Inflammatory macrophage treated with lipopolysaccharide for 1 hour (primary cell): Measurements from ENCODE around the gene PLPP3.
A peak's percentile ranks its signal among the peaks of the same experiment; 100 is the strongest.

Experiments
- DNase-seq, 2 donors: peaks; one replicate each; pipeline ENCODE4 v3.0.0-alpha.2; 2020 to 2022

Gene PLPP3

GRCh38 chr1:56575865-56576264 is 3.5 kb downstream of the PLPP3 start:
- DNase-seq, result no peak

GRCh38 chr1:56574794-56575193 is 4.6 kb downstream of the PLPP3 start:
- no peak for DNase-seq

- DNase-seq, result no peak
These were observed 6.1 kb downstream of the PLPP3 start for GRCh38 chr1:56573311-56573710.

- DNase-seq, result no peak
These were observed 6.9 kb downstream of the PLPP3 start for GRCh38 chr1:56572334-56573050.

- DNase-seq, result no peak
These were observed 7.9 kb downstream of the PLPP3 start for GRCh38 chr1:56571448-56571847.

GRCh38 chr1:56570924-56571372 is 8.4 kb downstream of the PLPP3 start:
- DNase-seq, result no peak

- no peak for DNase-seq
These were observed 9.7 kb downstream of the PLPP3 start for GRCh38 chr1:56569661-56570060.

GRCh38 chr1:56566994-56567393 is 12.4 kb downstream of the PLPP3 start:
- no peak for DNase-seq

GRCh38 chr1:56566061-56566744 is 13.2 kb downstream of the PLPP3 start:
- no peak for DNase-seq

GRCh38 chr1:56564615-56565014 is 14.7 kb downstream of the PLPP3 start:
- no peak for DNase-seq

GRCh38 chr1:56563568-56563967 is 15.8 kb downstream of the PLPP3 start:
- DNase-seq, result no peak

GRCh38 chr1:56562891-56563452 is 16.4 kb downstream of the PLPP3 start:
- no peak for DNase-seq

- DNase-seq, result no peak
These were observed 17.9 kb downstream of the PLPP3 start for GRCh38 chr1:56561227-56562019.

- peak in 1 of 2 donors; percentile 28 for DNase-seq
These were observed 21.6 kb downstream of the PLPP3 start for GRCh38 chr1:56557746-56558145.

GRCh38 chr1:56555448-56555847 is 23.9 kb downstream of the PLPP3 start:
- no peak for DNase-seq

GRCh38 chr1:56553046-56553445 is 26.3 kb downstream of the PLPP3 start:
- DNase-seq, result no peak

- DNase-seq, result no peak
These were observed 27.0 kb downstream of the PLPP3 start for GRCh38 chr1:56552349-56552748.

GRCh38 chr1:56551691-56552090 is 27.7 kb downstream of the PLPP3 start:
- no peak for DNase-seq

- no peak for DNase-seq
These were observed 28.5 kb downstream of the PLPP3 start for GRCh38 chr1:56550859-56551188.

- no peak for DNase-seq
These were observed 29.1 kb downstream of the PLPP3 start for GRCh38 chr1:56550138-56550858.

- DNase-seq, result no peak
These were observed 30.8 kb downstream of the PLPP3 start for GRCh38 chr1:56548571-56548970.

- no peak for DNase-seq
These were observed 31.4 kb downstream of the PLPP3 start for GRCh38 chr1:56547977-56548376.

GRCh38 chr1:56547473-56547872 is 31.9 kb downstream of the PLPP3 start:
- DNase-seq, result no peak
